ENCODE measurements around the gene TFDP2.
"Not testable (repeated sequence)": the region's sequence is repeated elsewhere in the genome, so short reads cannot be mapped to it uniquely, and the experiment has no call there.

TFDP2 gene

GRCh38 chr3:142077859-142078500 is 71.4 kb downstream of the TFDP2 start:
- TF ChIP-seq TAF1 (IDR thresholded peaks at IDR 0.05; ENCODE audit: low read depth, low read length) (no peak), PAX5 (IDR thresholded peaks at IDR 0.05; ENCODE audit: insufficient read depth, low read length, severe bottlenecking) (no peak), SPI1 (IDR thresholded peaks at IDR 0.05; ENCODE audit: low read depth, low read length) (no peak), POLR2AphosphoS5 (IDR thresholded peaks at IDR 0.05; ENCODE audit: low read depth, low read length) (no peak), POU2F2 (IDR thresholded peaks at IDR 0.05; ENCODE audit: low read depth, low read length) (no peak), POLR2A (IDR thresholded peaks at IDR 0.05; ENCODE audit: low read depth, low read length) (no peak)
- DNase-seq (ENCODE audit: insufficient read length, low spot score) (no peak), FAIRE-seq (no peak)

- no peak for TF ChIP-seq POLR2A (IDR thresholded peaks at IDR 0.05; ENCODE audit: low read depth, low read length)
- no peak for TF ChIP-seq PAX5 (IDR thresholded peaks at IDR 0.05; ENCODE audit: insufficient read depth, low read length, severe bottlenecking)
- TF ChIP-seq SPI1 (IDR thresholded peaks at IDR 0.05; ENCODE audit: low read depth, low read length), result no peak
- TF ChIP-seq POLR2AphosphoS5 (IDR thresholded peaks at IDR 0.05; ENCODE audit: low read depth, low read length), result no peak
- TF ChIP-seq TAF1 (IDR thresholded peaks at IDR 0.05; ENCODE audit: low read depth, low read length), result no peak
- no peak for TF ChIP-seq POU2F2 (IDR thresholded peaks at IDR 0.05; ENCODE audit: low read depth, low read length)
- no peak for DNase-seq (ENCODE audit: insufficient read length, low spot score)
- no peak for FAIRE-seq
Observed at GRCh38 chr3:142077155-142077858, 72.0 kb downstream of the TFDP2 start.

- FAIRE-seq; DNase-seq (ENCODE audit: insufficient read length, low spot score): not testable (repeated sequence)
Observed at GRCh38 chr3:142075656-142076055, 73.7 kb downstream of the TFDP2 start.

GRCh38 chr3:142072816-142073215 is 76.5 kb downstream of the TFDP2 start:
- no peak for TF ChIP-seq POLR2A (IDR thresholded peaks at IDR 0.05; ENCODE audit: low read depth, low read length)
- TF ChIP-seq SPI1 (IDR thresholded peaks at IDR 0.05; ENCODE audit: low read depth, low read length), result no peak
- TF ChIP-seq PAX5 (IDR thresholded peaks at IDR 0.05; ENCODE audit: insufficient read depth, low read length, severe bottlenecking), result no peak
- TF ChIP-seq POLR2AphosphoS5 (IDR thresholded peaks at IDR 0.05; ENCODE audit: low read depth, low read length), result no peak
- no peak for TF ChIP-seq POU2F2 (IDR thresholded peaks at IDR 0.05; ENCODE audit: low read depth, low read length)
- no peak for TF ChIP-seq TAF1 (IDR thresholded peaks at IDR 0.05; ENCODE audit: low read depth, low read length)

GRCh38 chr3:142065932-142066331 is 83.4 kb downstream of the TFDP2 start:
- FAIRE-seq (no peak), DNase-seq (ENCODE audit: insufficient read length, low spot score) (no peak)

More at GRCh38 chr3:142072816-142073215, 76.5 kb downstream of the TFDP2 start:
- no peak for DNase-seq (ENCODE audit: insufficient read length, low spot score)
- FAIRE-seq, result no peak

GRCh38 chr3:142065344-142065743 is 84.0 kb downstream of the TFDP2 start:
- no peak for TF ChIP-seq SPI1 (IDR thresholded peaks at IDR 0.05; ENCODE audit: low read depth, low read length)
- TF ChIP-seq PAX5 (IDR thresholded peaks at IDR 0.05; ENCODE audit: insufficient read depth, low read length, severe bottlenecking), result no peak
- TF ChIP-seq POU2F2 (IDR thresholded peaks at IDR 0.05; ENCODE audit: low read depth, low read length), result no peak
- no peak for TF ChIP-seq TAF1 (IDR thresholded peaks at IDR 0.05; ENCODE audit: low read depth, low read length)
- TF ChIP-seq POLR2A (IDR thresholded peaks at IDR 0.05; ENCODE audit: low read depth, low read length), result no peak

More at GRCh38 chr3:142065932-142066331, 83.4 kb downstream of the TFDP2 start:
- TF ChIP-seq POLR2AphosphoS5 (IDR thresholded peaks at IDR 0.05; ENCODE audit: low read depth, low read length) (no peak), SPI1 (IDR thresholded peaks at IDR 0.05; ENCODE audit: low read depth, low read length) (no peak), POU2F2 (IDR thresholded peaks at IDR 0.05; ENCODE audit: low read depth, low read length) (no peak), PAX5 (IDR thresholded peaks at IDR 0.05; ENCODE audit: insufficient read depth, low read length, severe bottlenecking) (no peak), POLR2A (IDR thresholded peaks at IDR 0.05; ENCODE audit: low read depth, low read length) (no peak), TAF1 (IDR thresholded peaks at IDR 0.05; ENCODE audit: low read depth, low read length) (no peak)

GRCh38 chr3:142064454-142064853 is 84.9 kb downstream of the TFDP2 start:
- no peak for TF ChIP-seq SPI1 (IDR thresholded peaks at IDR 0.05; ENCODE audit: low read depth, low read length)
- no peak for FAIRE-seq
- no peak for DNase-seq (ENCODE audit: insufficient read length, low spot score)

More at GRCh38 chr3:142065344-142065743, 84.0 kb downstream of the TFDP2 start:
- no peak for DNase-seq (ENCODE audit: insufficient read length, low spot score)
- FAIRE-seq, result no peak

GRCh38 chr3:142057331-142057725 is 92.0 kb downstream of the TFDP2 start:
- TF ChIP-seq TAF1 (IDR thresholded peaks at IDR 0.05; ENCODE audit: low read depth, low read length) (no peak), POU2F2 (IDR thresholded peaks at IDR 0.05; ENCODE audit: low read depth, low read length) (no peak), POLR2A (IDR thresholded peaks at IDR 0.05; ENCODE audit: low read depth, low read length) (no peak), POLR2AphosphoS5 (IDR thresholded peaks at IDR 0.05; ENCODE audit: low read depth, low read length) (no peak), PAX5 (IDR thresholded peaks at IDR 0.05; ENCODE audit: insufficient read depth, low read length, severe bottlenecking) (no peak), SPI1 (IDR thresholded peaks at IDR 0.05; ENCODE audit: low read depth, low read length) (no peak)
- DNase-seq (ENCODE audit: insufficient read length, low spot score) (no peak), FAIRE-seq (no peak)

GRCh38 chr3:142056656-142057330 is 92.6 kb downstream of the TFDP2 start:
- DNase-seq (ENCODE audit: insufficient read length, low spot score) (no peak), FAIRE-seq (no peak)
- TF ChIP-seq TAF1 (IDR thresholded peaks at IDR 0.05; ENCODE audit: low read depth, low read length) (no peak), POLR2A (IDR thresholded peaks at IDR 0.05; ENCODE audit: low read depth, low read length) (no peak)

GRCh38 chr3:142053835-142054234 is 95.5 kb downstream of the TFDP2 start:
- no peak for FAIRE-seq
- TF ChIP-seq POLR2A (IDR thresholded peaks at IDR 0.05; ENCODE audit: low read depth, low read length), result no peak
- no peak for TF ChIP-seq PAX5 (IDR thresholded peaks at IDR 0.05; ENCODE audit: insufficient read depth, low read length, severe bottlenecking)
- TF ChIP-seq TAF1 (IDR thresholded peaks at IDR 0.05; ENCODE audit: low read depth, low read length), result no peak
- TF ChIP-seq SPI1 (IDR thresholded peaks at IDR 0.05; ENCODE audit: low read depth, low read length), result no peak
- no peak for TF ChIP-seq POLR2AphosphoS5 (IDR thresholded peaks at IDR 0.05; ENCODE audit: low read depth, low read length)
- TF ChIP-seq POU2F2 (IDR thresholded peaks at IDR 0.05; ENCODE audit: low read depth, low read length), result no peak
- DNase-seq (ENCODE audit: insufficient read length, low spot score), result no peak

All from GM12891 (cell line).